Endothelial cell of umbilical vein (primary cell): ENCODE measurements around the gene TGFBR3. TPM values are rescaled to one million over a fixed set of nuclear protein-coding genes. Genes with fewer than 3 reads are reported as not detected.

Experiments used
- BruUV-seq: library from RNA; stranded (reverse); fragments of 400-500 nt; replicated peaks from 2 replicates; lab custom pipeline; 2021; lab: Mats Ljungman, UMichigan
- CTCF ChIA-PET: fragments of 300-600, 350-600 bp; sonication (Branson Sonifier 250); formaldehyde crosslinking; loops from one replicate; lab custom pipeline; 2021; ENCODE audit warnings: antibody characterized with exemption, inconsistent platforms; lab: Charles Lee
- POLR2A ChIA-PET: fragments of 300-600, 350-600 bp; sonication (Branson Sonifier 250); formaldehyde crosslinking; loops from one replicate; lab custom pipeline; 2021; ENCODE audit warnings: antibody characterized with exemption, inconsistent platforms; lab: Charles Lee
- DNase-seq: peaks from one replicate; pipeline ENCODE4 v3.0.0-alpha.2; 2011; ENCODE audit warnings: low read depth, low spot score
- FAIRE-seq: peaks from 2 replicates; lab custom pipeline; 2011; peaks lifted over from hg19 to GRCh38; lab: Jason Lieb, UNC
- H2AFZ ChIP-seq: 2 replicates; pipeline ENCODE4 v1.6.0; 2012; ENCODE audit warnings: low read depth, low read length, control low read depth, inconsistent platforms
- H3K27ac ChIP-seq: 2 replicates; pipeline ENCODE4 v1.5.1; 2011; ENCODE audit warnings: low read depth, mild to moderate bottlenecking, control low read depth, low read length, moderate library complexity; ENCODE audit not compliant: insufficient read depth
- H3K27me3 ChIP-seq, 2 experiments: 2 replicates each; pipeline versions ENCODE4 v1.6.0 to v1.6.1; 2011; ENCODE audit warnings: low read length in 2 of 2, mixed read lengths in 1 of 2; ENCODE audit not compliant: control insufficient read depth in 2 of 2, insufficient read depth in 2 of 2
- H3K36me3 ChIP-seq, 2 experiments: 2 replicates in 1 of 2; 3 replicates in 1 of 2; pipeline ENCODE4 v1.5.1; 2011; ENCODE audit warnings: low read length in 2 of 2, mild to moderate bottlenecking in 1 of 2, moderate library complexity in 1 of 2; ENCODE audit not compliant: control insufficient read depth in 2 of 2, insufficient read depth in 2 of 2; ENCODE audit errors: extremely low read depth in 1 of 2
- H3K4me1 ChIP-seq: 3 replicates; pipeline ENCODE4 v1.5.1; 2011; ENCODE audit warnings: mild to moderate bottlenecking, low read length; ENCODE audit not compliant: control insufficient read depth, insufficient read depth; ENCODE audit errors: extremely low read depth
- H3K4me2 ChIP-seq: 2 replicates; pipeline ENCODE4 v1.6.1; 2011; ENCODE audit warnings: low read length, control low read depth, mixed read lengths; ENCODE audit not compliant: insufficient read depth
- H3K4me3 ChIP-seq, 3 experiments: fragments of 200-600 bp in 1 of 3; sonication (generic), shearing (Covaris generic) in 1 of 3; replicated peaks in 1 of 3; 2 replicates each; pipeline ENCODE4 v1.5.1; 2011 to 2016; ENCODE audit warnings: control low read depth in 3 of 3, low read length in 3 of 3, mild to moderate bottlenecking in 2 of 3, inconsistent platforms in 1 of 3, low read depth in 1 of 3, moderate library complexity in 1 of 3; ENCODE audit not compliant: insufficient read depth in 1 of 3
- H3K79me2 ChIP-seq: 2 replicates; pipeline ENCODE4 v1.6.0; 2012; ENCODE audit warnings: low read length, inconsistent platforms; ENCODE audit not compliant: control insufficient read depth, insufficient read depth
- H3K9ac ChIP-seq: replicated peaks from 2 replicates; pipeline ENCODE3; 2011; ENCODE audit warnings: low read length, control low read depth; ENCODE audit not compliant: insufficient read depth; ENCODE audit errors: extremely low read depth
- H3K9me1 ChIP-seq: replicated peaks from 3 replicates; pipeline ENCODE4 v1.6.0; 2011; ENCODE audit warnings: mild to moderate bottlenecking, low read length; ENCODE audit not compliant: control insufficient read depth, insufficient read depth; ENCODE audit errors: extremely low read depth
- H3K9me3 ChIP-seq: replicated peaks from 2 replicates; pipeline ENCODE4 v1.5.1; 2012; ENCODE audit warnings: low read length, inconsistent platforms; ENCODE audit not compliant: control insufficient read depth, insufficient read depth
- H4K20me1 ChIP-seq: replicated peaks from 2 replicates; pipeline ENCODE3; 2011; ENCODE audit warnings: mild to moderate bottlenecking, low read length; ENCODE audit not compliant: control insufficient read depth, insufficient read depth; ENCODE audit errors: extremely low read depth
- FOS ChIP-seq: IDR thresholded peaks from 2 replicates; pipeline ENCODE4 v1.6.1; 2011; ENCODE audit warnings: mild to moderate bottlenecking, low read length, moderate library complexity, borderline replicate concordance; ENCODE audit not compliant: insufficient read depth
- GATA2 ChIP-seq: IDR thresholded peaks from 2 replicates; pipeline ENCODE4 v1.7.0; 2011; ENCODE audit warnings: low read depth, mild to moderate bottlenecking, moderate library complexity, mixed read lengths, low read length; ENCODE audit not compliant: insufficient read length, insufficient read depth
- JUN ChIP-seq: IDR thresholded peaks from 2 replicates; pipeline ENCODE4 v1.6.1; 2011; ENCODE audit warnings: borderline replicate concordance, low read depth; ENCODE audit not compliant: insufficient read length, insufficient read depth
- MYC ChIP-seq: IDR thresholded peaks from one replicate; pipeline ENCODE4 v1.6.1; 2011; ENCODE audit warnings: mild to moderate bottlenecking, low read depth, low read length
- dilution Hi-C: fragments of 300-500 bp; cut with MboI; formaldehyde crosslinking; loops from one replicate; pipeline ENCODE4 v1.15.0; 2019; ENCODE audit warnings: low sequenced_read_pairs; ENCODE audit not compliant: extremely low pct_ligation_motif_present
- intact Hi-C: fragments of 100-400 bp; cut with micrococcal nuclease; formaldehyde crosslinking; loops from one replicate; pipeline ENCODE4 v1.10.0; 2022
- polyA plus RNA-seq, 4 experiments: library from polyadenylated mRNA; depleted of rRNA in 3 of 4; stranded (reverse) in 3 of 4; unstranded in 1 of 4; fragments of >200 nt; gene quantifications; 2 replicates each; pipeline versions ENCODE4 v1.2.1 to v1.2.3, GENCODE V29; 2011 to 2012; ENCODE audit warnings: missing spikeins in 1 of 4
- total RNA-seq: library from RNA; stranded (reverse); gene quantifications from 2 replicates; pipeline ENCODE4 v1.2.3, GENCODE V29; 2021
- TF ChIP-seq, protein P1 (sequence below): IDR thresholded peaks from 2 replicates; pipeline ENCODE4 v1.6.1; 2011; ENCODE audit not compliant: insufficient read depth, insufficient read length
- TF ChIP-seq, protein P2 (sequence below), 2 donors: IDR thresholded peaks; 1 replicate in 1 of 2; 2 replicates in 1 of 2; pipeline ENCODE4 v1.5.1; 2011; ENCODE audit warnings: low read length in 2 of 2, mild to moderate bottlenecking in 2 of 2, moderate library complexity in 2 of 2, control low read depth in 1 of 2, inconsistent platforms in 1 of 2, low read depth in 1 of 2; ENCODE audit not compliant: insufficient read depth in 1 of 2; ENCODE audit errors: extremely low read depth in 1 of 2

The TGFBR3 gene
- total and polyA plus RNA-seq, 2 donors (not counting 3 experiments of a cell fraction or from before 2014, with no cell fraction given) = 8.0 to 13.4 TPM

DNA sequence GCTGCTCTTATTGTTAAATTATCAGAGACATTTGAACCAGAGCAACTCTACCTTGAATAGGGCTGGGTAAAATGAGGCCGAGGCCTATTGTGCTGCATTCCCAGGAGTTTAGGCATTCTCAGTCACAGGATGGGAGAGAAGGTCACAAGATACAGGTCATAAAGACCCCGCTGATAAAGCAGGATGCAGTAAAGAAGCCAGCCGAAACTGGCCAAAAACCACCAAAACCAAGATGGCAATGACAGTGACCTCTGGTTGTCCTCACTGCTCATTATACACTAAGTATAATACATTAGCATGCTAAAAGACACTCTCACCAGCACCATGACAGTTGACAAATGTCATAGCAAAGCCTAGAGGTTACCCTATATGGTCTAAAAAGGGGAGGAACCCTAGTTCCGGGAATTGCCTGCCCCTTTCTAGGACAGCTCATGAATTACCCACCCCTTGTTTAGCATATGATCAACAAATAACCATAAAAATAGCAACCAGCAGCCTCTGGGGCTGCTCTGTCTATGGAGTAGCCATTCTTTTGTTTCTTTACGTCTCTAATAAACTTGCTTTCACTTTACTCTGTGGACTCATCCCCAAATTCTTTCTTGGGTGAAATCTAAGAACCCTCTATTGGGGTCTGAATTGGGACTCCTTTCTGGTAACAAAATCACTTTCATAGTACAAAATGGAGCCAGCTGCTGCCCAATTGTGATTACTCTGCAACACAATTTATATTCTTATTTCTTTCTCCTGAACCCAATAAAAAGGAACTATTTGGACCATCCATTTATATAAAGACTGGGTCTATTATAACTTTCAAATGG lies 179.6 kb downstream of the TGFBR3 start:
- no peak for DNase-seq
- Histone ChIP-seq H3K4me3 (no peak overlapping the region), H3K4me2 (no peak overlapping the region), H3K9ac (no peak overlapping the region), H3K27me3 (no peaks in the 10 kb centered on the region), H3K79me2 (no peaks in the 10 kb centered on the region), H3K4me1 (peaks cover 9% of the 10 kb centered on the region), H2AFZ (no peak overlapping the region), H3K27ac (no peak overlapping the region), H4K20me1 (no peaks in the 10 kb centered on the region), H3K9me3 (no peaks in the 10 kb centered on the region), H3K9me1 (no peaks in the 10 kb centered on the region), H3K36me3 (peaks cover 0 to 3% of the 10 kb centered on the region in 2 experiments)
- TF ChIP-seq GATA2 (no peak), JUN (no peak)
- FAIRE-seq = no peak
- ChIA-PET POLR2A (no interaction called here), CTCF (interaction anchor here (1.1 kb wide), 1 partner anchor 193 kb away, joined by 3 read pairs; no protein-coding TSS in a partner anchor)
- dilution Hi-C loops (no loop called here), intact Hi-C loops (no loop called here)
- no TSS peak for BruUV-seq

DNA sequence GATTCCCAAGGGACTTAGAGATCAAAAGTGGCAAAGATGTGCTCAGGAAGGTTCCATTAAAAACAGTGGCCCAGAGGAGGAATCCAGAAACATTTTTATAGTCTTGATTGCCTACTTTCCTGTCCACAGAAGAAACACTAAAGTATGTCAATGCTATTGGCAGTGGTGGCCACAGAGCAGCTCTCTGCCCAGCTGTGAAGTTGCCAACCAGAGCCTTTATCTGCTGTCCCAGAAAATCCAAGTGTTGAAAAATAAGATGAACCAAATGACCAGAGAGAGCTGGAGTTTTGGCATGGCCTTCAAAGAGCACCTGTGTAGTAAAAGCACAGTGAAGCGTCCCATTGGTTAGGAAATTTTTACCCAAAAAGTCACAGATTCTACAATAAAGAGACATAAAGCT lies 181.2 kb downstream of the TGFBR3 start:
- FAIRE-seq = no peak

More for the DNA sequence above, 181.2 kb downstream of the TGFBR3 start:
- H3K79me2 ChIP-seq = no peaks in the 10 kb centered on the region
- no peaks in the 10 kb centered on the region for H3K27me3 ChIP-seq
- peaks cover 20% of the 10 kb centered on the region for H3K4me1 ChIP-seq
- H3K4me2 ChIP-seq = no peak overlapping the region
- no peak overlapping the region for H3K4me3 ChIP-seq
- H2AFZ ChIP-seq = no peak overlapping the region
- no peaks in the 10 kb centered on the region for H3K9me1 ChIP-seq
- no peak overlapping the region for H3K9ac ChIP-seq
- TF ChIP-seq JUN = no peak
- TF ChIP-seq GATA2 = no peak
- TF ChIP-seq, protein P1, sequence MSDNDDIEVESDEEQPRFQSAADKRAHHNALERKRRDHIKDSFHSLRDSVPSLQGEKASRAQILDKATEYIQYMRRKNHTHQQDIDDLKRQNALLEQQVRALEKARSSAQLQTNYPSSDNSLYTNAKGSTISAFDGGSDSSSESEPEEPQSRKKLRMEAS = no peak
- TF ChIP-seq, protein P2, sequence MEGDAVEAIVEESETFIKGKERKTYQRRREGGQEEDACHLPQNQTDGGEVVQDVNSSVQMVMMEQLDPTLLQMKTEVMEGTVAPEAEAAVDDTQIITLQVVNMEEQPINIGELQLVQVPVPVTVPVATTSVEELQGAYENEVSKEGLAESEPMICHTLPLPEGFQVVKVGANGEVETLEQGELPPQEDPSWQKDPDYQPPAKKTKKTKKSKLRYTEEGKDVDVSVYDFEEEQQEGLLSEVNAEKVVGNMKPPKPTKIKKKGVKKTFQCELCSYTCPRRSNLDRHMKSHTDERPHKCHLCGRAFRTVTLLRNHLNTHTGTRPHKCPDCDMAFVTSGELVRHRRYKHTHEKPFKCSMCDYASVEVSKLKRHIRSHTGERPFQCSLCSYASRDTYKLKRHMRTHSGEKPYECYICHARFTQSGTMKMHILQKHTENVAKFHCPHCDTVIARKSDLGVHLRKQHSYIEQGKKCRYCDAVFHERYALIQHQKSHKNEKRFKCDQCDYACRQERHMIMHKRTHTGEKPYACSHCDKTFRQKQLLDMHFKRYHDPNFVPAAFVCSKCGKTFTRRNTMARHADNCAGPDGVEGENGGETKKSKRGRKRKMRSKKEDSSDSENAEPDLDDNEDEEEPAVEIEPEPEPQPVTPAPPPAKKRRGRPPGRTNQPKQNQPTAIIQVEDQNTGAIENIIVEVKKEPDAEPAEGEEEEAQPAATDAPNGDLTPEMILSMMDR (IDR thresholded peaks at IDR 0.05; ENCODE audit: extremely low read depth in 1 of 2, insufficient read depth in 1 of 2, low read depth in 1 of 2, low read length in 2 of 2) = no peak
- no peak for TF ChIP-seq MYC
- no peak for TF ChIP-seq FOS
- POLR2A ChIA-PET = no interaction called here
- H4K20me1 ChIP-seq = no peaks in the 10 kb centered on the region
- no TSS peak for BruUV-seq
- dilution Hi-C loops (no loop called here), intact Hi-C loops (no loop called here)
- H3K9me3 ChIP-seq = no peaks in the 10 kb centered on the region
- CTCF ChIA-PET = interaction anchor here (1.4 to 1.6 kb wide), 2 partner anchors 13 to 147 kb away, joined by 3 read pairs; no protein-coding TSS in a partner anchor
- peaks cover 0 to 3% of the 10 kb centered on the region in 2 experiments for H3K36me3 ChIP-seq
- DNase-seq = no peak
- no peak overlapping the region for H3K27ac ChIP-seq
